HG03457 (cell line): ENCODE results near the gene SPATA45.
"Not testable (repeated sequence)": the region's sequence is repeated elsewhere in the genome, so short reads cannot be mapped to it uniquely, and the experiment has no call there.

Experiments used
- ATAC-seq: cut with Tn5 transposase; IDR thresholded peaks from one replicate; pipeline ENCODE4 v1.9.1; 2021; ENCODE audit warnings: moderate number of reproducible peaks; ENCODE audit not compliant: unreplicated experiment

The SPATA45 gene

DNA sequence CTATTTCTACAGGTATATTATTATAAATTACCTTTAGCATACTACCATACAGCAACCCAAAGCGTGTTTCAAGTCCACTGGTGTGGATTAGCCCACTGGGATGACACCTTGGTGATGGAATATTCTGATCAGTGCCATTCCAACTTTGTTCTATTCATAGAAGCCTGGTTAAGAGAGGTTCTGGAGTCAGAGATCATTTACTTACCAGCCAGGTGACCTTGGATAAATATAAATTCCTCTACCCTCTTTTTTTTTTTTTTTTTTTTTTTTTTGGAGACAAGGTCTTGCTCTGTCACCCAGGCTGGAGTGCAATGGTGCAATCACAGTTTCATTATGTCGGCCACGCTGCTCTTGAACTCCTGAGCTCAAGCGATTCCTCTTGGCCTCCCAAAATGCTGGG, at the start of gene SPATA45:
TSS of gene SPATA45 (minus strand) at position 101 of the 400 bp plus-strand sequence. CDS start 11,500 bp downstream, outside the sequence.
- no peak for ATAC-seq

DNA sequence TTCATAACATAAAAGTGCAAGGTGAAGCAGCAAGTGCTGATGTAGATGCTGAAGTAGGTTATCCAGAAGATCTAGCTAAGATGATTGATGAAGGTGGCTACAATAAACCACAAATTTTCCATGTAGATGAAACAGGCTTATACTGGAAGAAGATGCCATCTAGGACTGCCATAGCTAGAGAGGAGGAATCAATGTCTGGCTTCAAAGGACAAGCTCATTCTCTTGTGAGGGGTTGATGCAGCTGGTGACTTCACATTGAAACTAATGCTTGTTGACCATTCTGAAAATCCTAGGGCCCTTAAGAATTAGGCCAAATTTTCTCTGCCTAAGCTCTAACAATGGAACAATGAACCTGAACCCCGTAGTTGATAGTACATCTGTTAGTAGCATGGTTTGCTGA, 44.7 kb upstream of the SPATA45 start:
- no peak for ATAC-seq

DNA sequence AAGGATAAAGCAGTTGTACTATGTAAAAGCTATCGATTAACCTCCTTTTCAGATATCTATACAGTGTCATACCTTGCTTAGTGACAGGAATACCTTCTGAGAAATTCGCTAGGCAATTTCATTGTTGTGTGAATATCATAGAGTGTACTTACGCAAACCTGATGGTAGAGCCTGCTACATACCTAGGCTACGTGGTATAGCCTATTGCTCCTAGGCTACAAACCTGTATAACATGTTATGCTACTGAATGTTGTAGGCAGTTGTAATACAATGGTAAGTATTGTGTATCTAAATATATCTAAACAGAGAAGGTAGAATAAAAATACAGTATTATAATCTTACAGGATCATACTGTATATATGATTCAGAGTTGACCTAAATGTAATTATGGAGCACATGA, 37.1 kb upstream of the SPATA45 start:
- no peak for ATAC-seq

DNA sequence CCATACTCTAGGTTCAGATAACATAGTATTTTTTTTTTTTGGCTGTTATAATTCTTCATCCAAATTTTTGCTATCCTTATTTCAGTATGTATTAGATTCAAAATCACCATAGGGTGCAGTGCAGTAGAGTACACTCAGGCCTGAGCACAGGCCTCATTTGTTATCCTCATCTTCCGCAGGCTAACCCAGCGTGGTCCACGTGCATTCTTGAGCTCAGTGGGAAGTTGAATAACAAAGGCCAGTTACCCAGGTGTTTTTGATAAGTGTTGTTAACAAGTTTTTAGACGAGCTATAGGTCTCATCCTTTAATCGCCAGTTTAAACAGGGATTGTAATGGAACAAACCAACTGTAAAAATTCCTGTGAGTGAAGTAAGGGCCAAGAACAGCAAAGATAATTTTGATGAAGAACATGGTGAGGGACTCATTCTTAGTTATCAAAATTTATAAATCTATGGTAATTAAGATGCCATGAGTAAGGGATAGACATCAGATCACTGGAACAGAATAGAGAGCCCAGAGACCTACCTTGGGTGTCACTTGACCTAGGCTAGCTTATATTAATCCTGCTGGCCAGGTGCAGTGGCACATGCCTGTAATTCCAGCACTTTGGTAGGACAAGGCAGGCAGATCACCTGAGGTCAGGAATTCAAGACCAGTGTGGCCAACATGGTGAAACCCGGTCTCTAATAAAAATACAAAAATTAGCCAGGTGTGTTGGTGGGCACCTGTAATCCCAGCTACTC, 32.7 kb upstream of the SPATA45 start:
- no peak for ATAC-seq

- no peak for ATAC-seq
Observed at GRCh38 chr1:212878418-212878817, 31.0 kb upstream of the SPATA45 start.

DNA sequence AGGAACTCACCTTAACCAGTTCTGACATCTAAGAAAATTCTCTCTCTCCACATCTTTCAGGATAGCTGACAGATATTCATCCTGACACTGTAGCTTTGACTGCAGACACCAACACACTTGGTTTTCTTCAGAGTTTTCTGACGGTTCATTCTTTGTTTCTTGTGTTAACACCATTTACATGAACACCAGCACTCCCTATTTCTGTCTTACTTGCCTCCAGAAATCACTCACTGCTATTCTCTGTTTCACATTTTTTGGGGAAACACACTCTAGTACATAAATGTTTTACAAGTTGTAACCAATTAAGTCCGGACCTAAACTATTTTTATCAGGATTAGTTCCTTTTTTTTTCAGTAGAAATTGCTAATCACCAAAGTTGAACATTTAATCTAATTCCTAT, 26.1 kb upstream of the SPATA45 start:
- peak; percentile 76 for ATAC-seq

GRCh38 chr1:212871976-212872375, 24.5 kb upstream of the SPATA45 start:
- ATAC-seq, result no peak

DNA sequence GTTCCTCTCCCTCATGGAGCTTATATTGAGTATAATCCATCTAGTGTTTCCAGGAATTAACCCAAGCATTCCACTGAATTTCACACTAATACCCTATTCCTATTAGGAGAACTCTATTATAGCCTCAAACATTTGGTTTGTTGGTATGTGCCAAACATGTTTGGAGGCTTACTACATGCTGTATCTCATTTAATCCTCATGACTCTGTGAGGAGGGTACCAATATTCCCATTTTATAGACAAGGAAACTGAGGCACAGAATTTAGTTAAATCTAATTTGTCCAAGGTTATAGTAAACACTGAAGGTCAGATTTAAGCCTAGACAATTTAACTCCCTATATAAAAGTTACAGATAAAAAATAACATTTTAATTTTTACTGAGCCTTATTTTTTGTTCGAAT, 19.7 kb upstream of the SPATA45 start:
- no peak for ATAC-seq

DNA sequence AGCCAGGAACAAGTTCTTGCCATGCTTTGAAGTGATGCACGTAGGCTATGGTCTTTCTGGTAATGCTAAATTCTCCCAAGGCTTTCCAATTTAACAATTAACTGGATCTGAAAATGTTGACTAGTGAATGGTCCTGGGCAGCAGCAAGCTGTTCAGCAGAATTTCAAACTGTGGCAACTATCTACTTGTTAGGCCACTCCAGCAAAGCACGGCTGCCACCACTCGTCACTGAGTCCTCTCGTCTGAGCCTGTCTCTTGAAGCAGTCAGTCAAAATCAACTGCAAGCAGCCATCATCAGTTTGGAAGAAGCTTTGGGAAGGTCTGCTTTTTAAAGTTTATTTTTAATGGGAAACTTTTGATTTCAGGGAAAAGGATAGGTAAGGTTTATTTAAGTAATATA, 16.8 kb upstream of the SPATA45 start:
- ATAC-seq, result no peak

DNA sequence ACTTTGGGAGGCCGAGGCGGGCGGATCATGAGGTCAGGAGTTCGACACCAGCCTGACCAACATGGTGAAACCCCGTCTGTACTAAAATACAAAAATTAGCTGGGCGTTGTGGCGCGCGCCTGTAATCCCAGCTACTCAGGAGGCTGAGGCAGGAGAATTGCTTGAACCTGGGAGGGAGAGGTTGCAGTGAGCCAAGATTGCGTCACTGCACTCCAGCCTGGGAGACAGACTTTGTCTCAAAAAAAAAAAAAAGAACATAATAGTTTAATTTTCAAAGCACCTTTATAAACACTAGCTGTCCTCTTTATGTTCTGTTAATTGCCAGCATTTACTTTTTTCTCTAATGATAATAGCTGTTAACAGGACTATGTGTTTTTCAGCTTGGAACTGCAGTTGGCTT, 15.9 kb upstream of the SPATA45 start:
- not testable (repeated sequence) for ATAC-seq

GRCh38 chr1:212862111-212862690, 14.8 kb upstream of the SPATA45 start:
- no peak for ATAC-seq

GRCh38 chr1:212860713-212861581, 13.5 kb upstream of the SPATA45 start:
- no peak for ATAC-seq

- peak; percentile 11 for ATAC-seq
Observed at GRCh38 chr1:212858461-212859265, 11.2 kb upstream of the SPATA45 start.

GRCh38 chr1:212857992-212858460, 10.6 kb upstream of the SPATA45 start, which contains the start of gene FLVCR1:
TSS of gene FLVCR1 (plus strand) at chr1:212858275. CDS start at chr1:212858453, 178 bp downstream.
- peak; percentile 96 for ATAC-seq

DNA sequence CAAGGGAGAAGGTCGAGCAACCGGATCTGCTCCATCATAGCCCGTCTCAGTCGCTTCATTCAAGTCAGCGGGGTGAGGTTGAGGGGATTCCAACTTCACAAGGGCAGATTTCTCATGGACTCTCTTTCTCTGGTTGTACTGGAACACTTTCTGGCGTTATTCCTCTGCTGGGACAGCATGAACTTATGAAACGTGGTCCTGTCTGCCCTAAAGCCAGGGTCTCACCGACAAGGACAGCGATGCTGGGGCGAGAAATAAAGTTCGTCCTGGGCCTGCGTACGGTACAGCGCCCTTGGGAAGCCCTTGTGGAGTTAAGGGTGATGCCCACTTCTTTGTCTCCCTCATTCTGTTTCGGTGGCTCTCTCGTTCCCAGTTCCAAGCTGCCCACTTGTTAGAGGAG, 9.3 kb upstream of the SPATA45 start:
- ATAC-seq, result no peak

GRCh38 chr1:212853658-212854057, 6.2 kb upstream of the SPATA45 start:
- no peak for ATAC-seq

GRCh38 chr1:212852105-212852688, 4.7 kb upstream of the SPATA45 start:
- ATAC-seq, result no peak

DNA sequence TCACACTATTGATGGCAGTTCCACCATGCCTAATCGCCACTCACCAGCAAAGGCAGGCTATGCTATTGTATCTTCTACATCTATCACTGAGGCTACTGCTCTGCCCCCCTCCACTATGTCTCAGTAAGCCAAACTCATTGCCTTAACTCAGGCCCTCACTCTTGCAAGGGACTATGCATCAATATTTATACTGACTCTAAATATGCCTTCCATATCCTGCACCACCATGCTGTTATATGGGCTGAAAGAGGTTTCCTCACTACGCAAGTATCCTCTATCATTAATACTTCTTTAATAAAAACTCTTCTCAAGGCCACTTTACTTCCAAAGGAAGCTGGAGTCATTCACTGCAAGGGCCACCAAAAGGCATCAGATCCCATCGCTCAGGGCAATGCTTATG, 2.9 kb downstream of the SPATA45 start:
- not testable (repeated sequence) for ATAC-seq

GRCh38 chr1:212838145-212838544, 9.3 kb downstream of the SPATA45 start:
- ATAC-seq, result no peak
